GM20000 (cell line): ENCODE measurements around the gene OR14I1.

Experiments used
- DNase-seq: peaks from one replicate; pipeline ENCODE4 v3.0.0; 2012; ENCODE audit warnings: low spot score
- CTCF ChIP-seq: IDR thresholded peaks from 2 replicates; pipeline ENCODE4 v1.5.1; 2012; ENCODE audit warnings: mild to moderate bottlenecking, control low read depth; ENCODE audit errors: extremely low read depth, missing control alignments

OR14I1 gene

GRCh38 chr1:248702714-248703113, at the start of gene OR14I1:
TSS of gene OR14I1 (minus strand) at chr1:248702766.
- TF ChIP-seq CTCF = no peak
- DNase-seq = no peak

GRCh38 chr1:248751635-248752034, 49.1 kb upstream of the OR14I1 start:
- no peak for TF ChIP-seq CTCF
- DNase-seq = peak; percentile 7

GRCh38 chr1:248751142-248751541, 48.6 kb upstream of the OR14I1 start:
- no peak for TF ChIP-seq CTCF
- peak; percentile 14 for DNase-seq

GRCh38 chr1:248750496-248750895, 47.9 kb upstream of the OR14I1 start:
- no peak for DNase-seq
- TF ChIP-seq CTCF = no peak

- peak; percentile 12 for DNase-seq
- TF ChIP-seq CTCF = no peak
Observed at GRCh38 chr1:248748211-248748610, 45.6 kb upstream of the OR14I1 start.

GRCh38 chr1:248740876-248741275, 38.3 kb upstream of the OR14I1 start:
- no peak for TF ChIP-seq CTCF

GRCh38 chr1:248739572-248740205, 37.1 kb upstream of the OR14I1 start:
- no peak for TF ChIP-seq CTCF
- no peak for DNase-seq

More at GRCh38 chr1:248740876-248741275, 38.3 kb upstream of the OR14I1 start:
- DNase-seq = no peak
